Uterus (tissue), 2 donors: ENCODE results near the gene ADM.

ENCODE experiments used
- CTCF ChIP-seq, 4 experiments: fragments of 200-600 bp in 2 of 4; fragments of 450-650 bp in 2 of 4; sonication (generic) in 2 of 4; IDR thresholded peaks; one replicate each; pipeline ENCODE4 v1.5.1; 2016 to 2019; ENCODE audit warnings: antibody characterized with exemption in 4 of 4, mild to moderate bottlenecking in 2 of 4, moderate library complexity in 1 of 4
- POLR2A ChIP-seq, 2 donors: fragments of 450-650 bp; IDR thresholded peaks; one replicate each; pipeline ENCODE4 v1.6.1; 2016; ENCODE audit warnings: antibody characterized with exemption in 2 of 2, mild to moderate bottlenecking in 1 of 2, moderate library complexity in 1 of 2

GRCh38 chr11:10328314-10329098 is 23.6 kb downstream of the ADM start:
- TF ChIP-seq CTCF (IDR thresholded peaks at IDR 0.05) (no peak), POLR2A (IDR thresholded peaks at IDR 0.05) (no peak)
